Activated T-cell treated with anti-CD3 and anti-CD28 coated beads, Interleukin-2, amount 50 U/mL, for 72 hours (primary cell): ENCODE measurements around the gene ATP5F1D. TPM values are rescaled to one million over a fixed set of nuclear protein-coding genes. Genes with fewer than 3 reads are reported as not detected.

Experiments
- ATAC-seq, 2 donors: fragments of 150-1000 bp; cut with Tn5 transposase; replicated peaks in 1 of 2; 2 replicates each; pipeline ENCODE4 v1.10.0; 2021; ENCODE audit warnings: moderate library complexity in 2 of 2, mild to moderate bottlenecking in 1 of 2
- DNase-seq, 2 donors: peaks; one replicate each; pipeline ENCODE4 v3.0.0; 2021 to 2022; ENCODE audit warnings: mixed read lengths in 1 of 2
- H3K27ac Mint-ChIP-seq: one replicate; pipeline ENCODE4 v1.8.0; 2022; ENCODE audit warnings: mild to moderate bottlenecking, moderate library complexity, mixed read lengths
- H3K27me3 Mint-ChIP-seq: one replicate; pipeline ENCODE4 v1.8.0; 2022; ENCODE audit warnings: low read depth, mixed read lengths
- H3K36me3 Mint-ChIP-seq, 2 donors: one replicate each; pipeline ENCODE4 v1.8.0; 2022; ENCODE audit warnings: mixed read lengths in 2 of 2, mild to moderate bottlenecking in 1 of 2; ENCODE audit not compliant: insufficient read depth in 2 of 2
- H3K4me1 Mint-ChIP-seq: one replicate; pipeline ENCODE4 v1.8.0; 2022; ENCODE audit warnings: low read depth, mixed read lengths
- H3K4me3 Mint-ChIP-seq, 2 donors: one replicate each; pipeline ENCODE4 v1.8.0; 2022; ENCODE audit warnings: mild to moderate bottlenecking in 2 of 2, mixed read lengths in 2 of 2, moderate library complexity in 2 of 2
- H3K9me3 Mint-ChIP-seq, 2 donors: one replicate each; pipeline ENCODE4 v1.8.0; 2022; ENCODE audit warnings: mixed read lengths in 2 of 2
- total RNA-seq, 2 donors: library from RNA; stranded (reverse); gene quantifications; one replicate each; pipeline ENCODE4 v1.2.3, GENCODE V29; 2022

ATP5F1D gene
- total RNA-seq, 2 donors from 2014 or later = 169 to 201 TPM

DNA sequence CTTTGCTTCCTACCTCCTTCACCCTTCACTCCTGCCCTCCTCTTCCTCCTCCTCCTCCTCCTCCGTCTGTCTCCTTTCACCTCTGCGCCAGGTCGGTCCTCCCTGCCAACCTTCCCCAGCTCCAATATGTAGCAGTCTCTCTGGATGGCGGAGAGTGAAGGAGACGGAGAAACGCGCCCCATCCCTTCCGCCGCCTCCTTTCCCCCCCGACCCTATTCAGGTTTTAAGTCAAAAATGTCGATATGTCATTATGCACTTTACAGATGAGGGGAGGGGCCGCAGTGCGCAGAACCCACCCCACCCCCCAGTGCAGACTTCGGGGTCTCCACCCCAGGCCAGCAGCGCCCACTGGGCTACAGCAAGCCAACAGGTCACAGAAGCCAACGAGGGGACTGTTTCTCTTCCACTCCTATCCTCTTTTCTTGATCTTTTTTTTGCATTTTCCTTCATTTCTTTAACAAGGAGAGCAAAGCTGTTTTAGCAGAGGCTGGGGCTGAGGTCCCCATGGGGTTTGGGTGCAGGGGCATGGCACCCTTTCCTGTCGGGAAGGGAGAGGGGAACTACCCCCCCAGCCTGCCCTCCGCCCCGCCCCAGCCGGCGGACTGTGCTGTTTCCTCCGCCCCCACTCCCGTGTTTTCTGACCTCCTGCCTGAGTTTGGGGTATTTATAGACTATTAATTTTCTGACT is 16.1 kb downstream of the ATP5F1D start:
- H3K27me3 Mint-ChIP-seq = no peaks in the 10 kb centered on the region
- DNase-seq = no peak
- no peaks in the 10 kb centered on the region for H3K9me3 Mint-ChIP-seq
- H3K36me3 Mint-ChIP-seq = peaks cover 1 to 18% of the 10 kb centered on the region in 2 donors
- peaks cover 52% of the 10 kb centered on the region for H3K4me1 Mint-ChIP-seq
- H3K4me3 Mint-ChIP-seq = peak overlapping the region; percentile 93 to 95
- ATAC-seq = no peak
- peak overlapping the region; percentile 83 for H3K27ac Mint-ChIP-seq

DNA sequence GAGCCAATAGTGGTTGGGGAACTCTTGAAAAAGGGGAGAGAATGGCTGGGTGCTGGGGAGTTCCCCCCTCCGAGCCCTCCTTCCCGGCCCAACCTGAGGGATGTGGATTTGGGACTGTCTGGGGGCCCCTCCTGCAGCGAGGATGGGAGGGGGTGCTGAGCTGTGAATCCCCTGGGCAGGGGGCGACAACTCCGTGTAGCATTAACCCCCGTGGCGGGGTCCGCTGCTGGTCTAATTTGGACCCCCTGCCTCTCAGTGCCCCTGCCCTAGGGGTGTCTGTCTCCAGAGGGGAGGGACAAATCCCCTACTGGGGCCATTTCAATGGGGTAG is 16.6 kb downstream of the ATP5F1D start:
- Mint-ChIP-seq H3K27me3 (no peaks in the 10 kb centered on the region), H3K4me1 (peaks cover 56% of the 10 kb centered on the region), H3K36me3 (peaks cover 1 to 18% of the 10 kb centered on the region in 2 donors), H3K4me3 (peak overlapping the region; percentile 93 to 95), H3K9me3 (no peaks in the 10 kb centered on the region), H3K27ac (peak overlapping the region; percentile 83)
- ATAC-seq = no peak
- DNase-seq = no peak

DNA sequence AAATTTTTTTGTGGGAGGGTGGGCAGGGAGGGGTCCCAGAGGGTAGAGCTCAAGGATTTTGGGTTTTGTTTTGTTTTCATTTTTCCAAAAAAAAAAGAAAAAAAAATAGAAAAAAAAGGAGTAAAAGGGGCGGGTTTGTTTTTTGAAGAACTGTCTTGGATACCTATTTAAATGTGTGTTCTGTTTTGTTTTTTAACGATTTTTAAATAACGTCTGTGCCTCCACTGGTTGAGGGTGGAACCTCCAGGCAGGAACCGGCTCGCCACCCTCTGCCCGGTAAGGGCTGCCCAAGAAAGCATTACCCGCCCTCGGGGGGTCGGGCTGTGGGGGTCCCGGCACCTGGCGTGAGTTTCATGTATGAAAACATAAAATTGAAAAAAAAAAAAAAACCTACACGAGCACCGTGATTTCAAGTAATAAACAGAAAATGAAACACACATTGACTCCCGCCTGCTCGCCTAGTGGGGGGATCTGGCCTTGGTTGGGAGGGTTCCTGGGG is 17.2 kb downstream of the ATP5F1D start:
- ATAC-seq (no peak), DNase-seq (no peak)
- H3K9me3 Mint-ChIP-seq = no peaks in the 10 kb centered on the region
- peak overlapping the region; percentile 93 to 95 for H3K4me3 Mint-ChIP-seq
- H3K27ac Mint-ChIP-seq = peak overlapping the region; percentile 87
- no peaks in the 10 kb centered on the region for H3K27me3 Mint-ChIP-seq
- peaks cover 0 to 13% of the 10 kb centered on the region in 2 donors for H3K36me3 Mint-ChIP-seq
- H3K4me1 Mint-ChIP-seq = peaks cover 54% of the 10 kb centered on the region

DNA sequence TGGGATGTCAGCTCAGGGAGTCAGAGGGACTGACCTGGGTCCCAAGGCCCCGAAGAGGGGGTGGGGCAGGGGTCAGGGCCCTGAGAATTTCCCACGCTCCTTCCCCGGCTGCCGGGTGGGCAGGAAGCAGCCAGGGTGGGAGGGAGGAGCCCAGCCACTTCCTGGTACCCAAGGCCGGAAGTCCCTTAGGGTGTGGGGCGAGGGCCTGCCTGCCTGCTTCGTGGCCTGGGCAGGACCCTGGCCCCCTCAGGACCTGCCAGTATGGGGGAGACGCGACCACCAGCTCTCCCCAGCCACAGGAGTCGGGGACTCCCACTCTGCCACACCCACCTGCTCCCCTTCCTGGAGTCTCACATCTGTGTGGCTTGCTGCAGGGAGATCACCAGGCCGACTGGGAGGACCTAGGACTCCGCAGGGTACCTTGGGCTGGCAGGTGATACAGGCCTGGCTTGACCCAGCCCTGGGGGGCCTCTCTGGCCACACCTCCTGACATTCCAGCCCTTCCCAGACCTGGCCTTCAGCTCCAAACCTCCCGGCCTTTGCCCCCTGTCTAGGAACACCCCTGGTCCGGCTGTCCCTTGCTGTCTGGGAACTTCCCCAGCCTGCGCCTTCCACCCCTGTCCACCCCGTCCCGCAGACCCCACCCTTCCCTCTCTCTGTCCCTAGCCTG is 17.8 kb downstream of the ATP5F1D start:
- H3K9me3 Mint-ChIP-seq = no peaks in the 10 kb centered on the region
- ATAC-seq = peak; percentile 41 to 50
- peaks cover 0 to 15% of the 10 kb centered on the region in 2 donors for H3K36me3 Mint-ChIP-seq
- peak; percentile 78 to 82 for DNase-seq
- H3K27ac Mint-ChIP-seq = peak overlapping the region; percentile 90
- no peaks in the 10 kb centered on the region for H3K27me3 Mint-ChIP-seq
- peaks cover 54% of the 10 kb centered on the region for H3K4me1 Mint-ChIP-seq
- peak overlapping the region; percentile 93 to 95 for H3K4me3 Mint-ChIP-seq

DNA sequence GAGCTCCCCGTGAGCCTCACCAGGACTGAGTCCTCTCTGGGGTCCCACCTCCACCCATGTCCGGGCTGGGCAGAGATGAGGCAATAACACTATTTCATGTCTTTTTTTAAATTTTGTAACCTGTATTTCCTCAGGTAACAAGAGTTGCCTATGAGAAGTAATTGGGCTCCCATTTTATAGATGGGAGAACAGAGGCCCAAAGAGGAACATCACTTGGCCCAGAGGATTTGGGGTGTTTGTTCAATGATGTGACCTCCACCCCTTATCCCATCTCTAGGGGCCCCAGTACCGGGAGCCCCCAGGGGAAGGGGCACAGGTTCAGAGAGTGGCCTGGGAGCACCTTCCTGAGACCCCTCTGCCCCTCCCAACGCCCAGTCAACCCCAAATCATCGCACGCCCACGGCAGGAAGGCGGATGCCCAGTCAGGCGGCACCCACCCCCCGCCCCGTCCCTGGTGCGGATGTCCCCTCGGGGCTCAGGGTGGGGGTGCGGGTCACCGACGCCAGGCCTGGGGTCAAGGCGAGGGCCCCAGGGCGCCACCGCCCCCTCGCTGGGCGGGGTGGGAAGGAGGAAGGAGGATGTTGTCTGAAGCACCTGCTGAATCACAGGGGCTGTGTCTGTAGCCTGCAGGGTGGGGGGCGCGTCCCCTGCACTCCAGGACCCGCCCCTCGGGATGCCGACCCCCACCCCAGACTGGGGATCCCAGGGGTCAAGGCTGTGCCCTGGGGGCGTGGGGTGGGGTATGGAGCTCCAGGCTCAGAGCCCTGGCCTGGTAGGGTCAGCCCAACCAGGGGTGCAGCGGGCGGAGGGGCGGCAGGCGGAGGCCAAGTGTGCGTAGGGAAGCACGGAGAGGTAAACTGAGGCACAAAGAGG is 18.6 kb downstream of the ATP5F1D start:
- ATAC-seq = peak; percentile 38 to 44
- Mint-ChIP-seq H3K36me3 (peaks cover 0 to 12% of the 10 kb centered on the region in 2 donors), H3K9me3 (no peaks in the 10 kb centered on the region), H3K4me3 (peak overlapping the region; percentile 93 to 95), H3K27me3 (no peaks in the 10 kb centered on the region), H3K4me1 (peaks cover 51% of the 10 kb centered on the region), H3K27ac (peak overlapping the region; percentile 90)
- peak; percentile 73 to 78 for DNase-seq

DNA sequence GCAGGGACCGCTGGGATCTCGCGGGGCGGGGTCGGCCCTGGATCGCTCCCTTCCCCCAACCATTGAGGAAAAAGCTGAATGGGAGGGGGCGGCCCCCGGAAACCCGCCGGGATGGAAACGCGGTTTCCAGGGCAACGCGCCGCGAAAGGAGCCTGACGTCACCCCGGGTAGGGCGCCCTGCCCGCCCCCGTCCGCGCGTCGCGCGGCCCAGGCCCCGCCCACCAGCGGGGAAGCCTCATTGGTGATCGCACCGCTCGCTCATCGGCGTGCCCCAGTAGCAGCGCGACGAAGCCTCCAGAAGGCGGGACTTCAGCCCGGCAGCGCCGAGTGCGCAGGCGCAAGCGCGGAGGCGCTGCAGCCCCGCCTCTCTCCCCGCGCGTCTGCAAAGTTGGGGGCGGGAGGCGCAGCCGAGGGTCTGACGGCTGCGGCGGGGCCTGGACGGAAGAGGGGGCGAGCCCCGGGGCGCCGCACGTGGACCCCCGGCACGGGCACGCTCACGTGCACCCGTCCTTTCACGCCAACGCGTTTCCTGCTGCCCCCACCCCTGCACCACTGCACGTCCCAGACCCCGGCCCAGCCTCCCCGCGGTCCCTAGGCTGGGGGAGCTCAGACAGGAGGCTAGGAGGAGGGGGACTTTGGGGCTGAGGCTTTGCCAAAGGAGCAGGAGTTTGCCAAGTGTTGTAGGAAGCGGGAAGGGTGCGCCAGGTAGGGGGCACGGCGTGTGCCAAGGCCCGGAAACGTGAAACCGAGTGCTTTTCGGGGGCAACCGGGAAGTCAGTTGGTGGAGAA is 19.4 kb downstream of the ATP5F1D start:
- H3K36me3 Mint-ChIP-seq = peaks cover 0 to 10% of the 10 kb centered on the region in 2 donors
- H3K4me3 Mint-ChIP-seq = peak overlapping the region; percentile 93 to 98
- peak; percentile 98 to 99 for DNase-seq
- peak overlapping the region; percentile 90 for H3K27ac Mint-ChIP-seq
- no peaks in the 10 kb centered on the region for H3K27me3 Mint-ChIP-seq
- ATAC-seq = peak; percentile 84
- H3K4me1 Mint-ChIP-seq = peaks cover 57% of the 10 kb centered on the region
- H3K9me3 Mint-ChIP-seq = no peaks in the 10 kb centered on the region

DNA sequence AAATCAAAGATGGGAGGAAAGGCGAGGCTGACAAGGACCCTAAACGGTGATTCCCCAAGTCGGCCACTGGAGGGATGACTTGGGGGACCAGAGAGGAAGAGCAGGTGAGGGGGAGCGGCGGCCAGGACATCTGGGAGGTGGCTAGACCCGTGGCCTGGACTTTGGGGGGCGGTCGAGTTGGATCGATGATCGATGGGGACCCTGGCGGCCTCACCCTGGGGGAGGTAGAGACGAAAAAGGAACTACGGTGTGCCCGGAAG is 19.9 kb downstream of the ATP5F1D start:
- Mint-ChIP-seq H3K36me3 (peaks cover 0 to 6% of the 10 kb centered on the region in 2 donors), H3K4me3 (peak overlapping the region; percentile 93 to 98), H3K9me3 (no peaks in the 10 kb centered on the region), H3K27me3 (no peaks in the 10 kb centered on the region), H3K27ac (peak overlapping the region; percentile 90), H3K4me1 (peaks cover 59% of the 10 kb centered on the region)
- DNase-seq (no peak), ATAC-seq (no peak)

DNA sequence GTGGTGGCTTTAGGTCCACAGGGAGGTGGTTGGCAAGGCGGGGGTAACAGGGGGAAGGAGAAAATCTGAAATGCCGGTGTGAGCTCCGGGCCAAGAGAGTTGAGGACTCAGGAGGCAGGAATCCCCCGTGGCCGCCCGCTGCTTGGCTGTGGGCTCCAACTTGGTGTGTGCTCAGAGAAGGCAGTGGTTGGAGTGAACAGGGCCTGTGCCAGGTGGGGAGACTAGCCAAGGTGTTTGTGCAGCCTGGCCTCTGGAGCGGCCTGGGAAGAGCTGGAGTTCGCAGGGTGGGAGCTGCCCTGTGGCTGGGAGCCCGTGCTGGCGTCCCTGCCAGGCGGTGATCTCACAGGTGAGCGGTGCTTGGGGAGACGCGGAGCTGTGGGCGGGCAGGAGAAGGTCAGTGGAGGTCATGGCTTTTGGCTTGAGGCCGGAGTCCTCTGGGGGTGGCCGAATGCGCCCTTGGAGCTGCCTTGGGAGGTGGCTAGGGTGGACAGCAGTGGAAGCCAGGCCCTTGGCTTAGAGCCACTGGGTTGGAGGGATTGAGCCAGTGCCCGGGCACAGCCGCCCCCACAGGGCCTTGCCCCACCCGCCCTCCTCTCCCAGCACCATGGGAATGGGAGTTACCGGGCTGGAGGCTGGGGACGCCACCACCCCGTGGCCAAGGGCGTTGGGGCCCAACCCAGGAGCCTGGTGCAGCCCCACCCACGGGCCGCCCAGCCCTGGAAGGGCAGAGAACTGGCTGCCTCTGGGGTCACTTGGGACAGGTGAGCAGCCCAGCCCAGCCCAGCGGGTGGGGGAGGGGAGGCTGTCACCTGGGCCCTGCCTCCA is 20.5 kb downstream of the ATP5F1D start:
- no peak for ATAC-seq
- Mint-ChIP-seq H3K4me1 (peaks cover 59% of the 10 kb centered on the region), H3K36me3 (peaks cover 0 to 6% of the 10 kb centered on the region in 2 donors), H3K27ac (peak overlapping the region; percentile 90), H3K9me3 (no peaks in the 10 kb centered on the region), H3K4me3 (peak overlapping the region; percentile 93 to 98), H3K27me3 (no peaks in the 10 kb centered on the region)
- peak in 1 of 2 donors; percentile 46 for DNase-seq

DNA sequence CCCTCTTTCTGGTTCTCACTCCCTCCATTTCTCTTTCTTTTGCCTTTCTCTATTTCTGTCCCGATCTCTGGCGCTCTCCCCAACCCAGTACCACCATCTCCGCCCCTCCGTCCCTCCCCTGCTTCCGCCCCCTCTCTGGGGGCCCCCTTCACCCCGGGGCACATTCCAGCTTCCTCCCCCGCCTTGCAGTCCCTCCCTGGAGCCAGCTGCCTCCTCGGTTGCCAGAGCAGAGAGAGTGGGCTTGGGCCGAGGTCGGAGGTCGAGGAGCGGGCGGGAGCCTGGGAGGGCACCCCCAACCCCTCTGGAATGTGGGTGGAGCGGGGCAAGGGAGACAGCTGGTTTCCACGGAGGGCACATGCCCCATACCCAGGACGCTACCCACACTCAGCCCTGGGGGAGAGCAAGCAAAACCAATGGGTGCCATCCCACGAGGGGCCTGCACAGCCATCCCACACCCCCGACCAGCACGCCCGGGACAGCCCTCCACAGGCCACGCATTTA is 21.1 kb downstream of the ATP5F1D start:
- Mint-ChIP-seq H3K27ac (no peak overlapping the region), H3K4me1 (peaks cover 61% of the 10 kb centered on the region)
- DNase-seq = no peak

DNA sequence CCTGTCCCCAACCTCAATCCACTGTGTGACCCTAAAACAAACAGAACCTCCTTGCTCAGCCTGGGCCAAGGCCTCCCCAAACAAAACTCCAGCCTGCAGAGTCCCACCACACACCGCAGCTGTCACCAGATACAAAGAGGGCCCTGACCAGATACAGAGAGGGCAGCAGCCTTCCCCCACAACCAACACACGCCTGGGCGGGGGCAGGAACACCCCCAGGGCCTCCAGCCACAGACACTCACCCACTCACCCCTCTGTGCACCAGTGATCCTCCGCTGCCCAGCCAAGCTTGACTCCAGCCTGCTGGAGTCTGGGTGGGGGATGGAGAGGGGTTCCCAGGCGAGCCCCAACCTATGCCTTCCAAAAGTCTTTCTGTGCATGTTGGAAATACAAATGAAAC is 21.6 kb downstream of the ATP5F1D start:
- H3K4me1 Mint-ChIP-seq = peaks cover 61% of the 10 kb centered on the region
- peak overlapping the region; percentile 80 for H3K27ac Mint-ChIP-seq
- DNase-seq (no peak), ATAC-seq (no peak)
- H3K4me3 Mint-ChIP-seq = peak overlapping the region; percentile 75 to 79
- H3K27me3 Mint-ChIP-seq = no peaks in the 10 kb centered on the region
- peaks cover 0 to 4% of the 10 kb centered on the region in 2 donors for H3K36me3 Mint-ChIP-seq
- H3K9me3 Mint-ChIP-seq = no peaks in the 10 kb centered on the region

More for the DNA sequence above, 21.1 kb downstream of the ATP5F1D start:
- Mint-ChIP-seq H3K36me3 (peaks cover 0 to 5% of the 10 kb centered on the region in 2 donors), H3K27me3 (no peaks in the 10 kb centered on the region), H3K4me3 (peak overlapping the region; percentile 75 to 79), H3K9me3 (no peaks in the 10 kb centered on the region)
- no peak for ATAC-seq

DNA sequence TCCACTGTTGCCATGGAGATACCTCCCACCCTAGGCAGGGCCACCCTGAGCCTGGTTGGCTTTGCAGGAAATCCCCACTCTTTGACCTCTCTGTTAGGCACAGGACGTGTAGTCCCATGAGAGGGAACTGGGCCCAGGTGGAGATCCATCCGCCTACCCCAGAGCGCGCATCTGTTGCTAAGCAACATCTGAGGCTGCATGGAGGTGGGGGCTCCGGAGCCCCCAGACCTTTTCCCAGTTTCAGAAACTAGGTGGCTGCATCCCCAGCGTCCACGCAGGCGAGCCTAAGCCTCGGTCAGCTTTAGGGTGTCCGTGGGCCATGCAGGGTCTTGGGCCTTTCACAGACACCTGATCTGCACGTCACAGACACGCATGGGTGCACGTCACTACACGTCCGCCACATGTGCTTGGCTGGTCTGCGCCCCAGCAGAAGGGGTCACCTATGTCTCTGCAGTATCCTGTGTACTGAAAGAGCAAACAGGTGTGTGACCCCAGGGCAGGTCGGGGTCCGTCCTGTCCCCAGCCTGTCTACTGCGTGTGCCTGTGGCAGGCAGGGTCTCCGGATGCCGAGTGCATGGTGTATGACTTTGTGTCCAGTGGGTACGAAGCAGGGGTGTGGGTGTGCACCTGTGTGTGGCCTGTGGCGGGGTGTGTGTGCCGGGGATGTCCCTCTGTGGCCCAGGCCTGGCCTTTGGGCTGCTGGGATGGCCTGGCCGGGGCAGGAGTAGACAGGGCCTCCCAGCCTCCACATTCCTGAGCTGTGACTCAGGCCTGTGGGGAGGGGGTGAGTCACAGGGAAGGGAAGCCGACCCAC is 23.5 kb downstream of the ATP5F1D start:
- H3K4me1 Mint-ChIP-seq = peaks cover 55% of the 10 kb centered on the region
- H3K4me3 Mint-ChIP-seq = peak overlapping the region; percentile 61 to 64
- H3K9me3 Mint-ChIP-seq = no peaks in the 10 kb centered on the region
- H3K36me3 Mint-ChIP-seq = peaks cover 2 to 4% of the 10 kb centered on the region in 2 donors
- ATAC-seq (no peak), DNase-seq (no peak)
- no peak overlapping the region for H3K27ac Mint-ChIP-seq
- H3K27me3 Mint-ChIP-seq = no peaks in the 10 kb centered on the region
